ENCODE results near the gene KRT2.

Gene KRT2

DNA sequence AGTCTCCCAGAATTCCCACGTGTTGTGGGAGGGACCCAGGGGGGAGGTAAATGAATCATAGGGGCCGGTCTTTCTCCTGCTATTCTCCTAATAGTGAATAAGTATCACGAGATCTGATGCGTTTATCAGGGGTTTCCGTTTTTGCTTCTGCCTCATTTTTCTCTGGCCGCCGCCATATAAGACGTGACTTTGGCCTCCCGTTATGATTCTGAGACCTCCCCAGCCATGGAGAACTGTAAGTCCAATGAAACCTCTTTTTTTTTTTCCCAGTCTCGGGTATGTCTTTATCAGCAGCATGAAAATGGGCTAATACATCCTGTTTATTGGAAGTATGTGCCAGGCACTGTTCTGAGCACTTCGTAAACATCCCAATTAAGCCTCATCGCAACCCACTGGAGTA lies 51.5 kb downstream of the KRT2 start:
- no peak for DNase-seq (ENCODE audit: low spot score)
- FAIRE-seq, result no peak

DNA sequence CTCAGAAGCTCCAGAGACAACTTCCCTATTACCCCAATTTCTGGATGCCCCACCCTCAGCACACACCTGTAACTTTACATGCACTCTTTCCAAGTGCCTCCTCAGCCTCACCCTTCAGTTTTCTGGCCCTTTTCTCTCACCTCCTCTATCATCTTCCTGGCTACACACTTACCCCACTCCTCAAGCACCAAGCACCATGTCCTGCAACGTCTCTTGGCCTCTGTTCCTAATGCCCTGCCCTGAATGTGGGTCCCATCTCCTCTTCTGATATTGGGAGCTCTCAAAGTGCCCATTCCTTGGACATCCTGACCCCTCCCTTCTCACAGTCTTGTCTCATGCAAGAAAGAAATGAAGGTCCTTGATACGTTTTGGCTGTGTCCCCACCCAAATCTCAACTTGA lies 51.9 kb downstream of the KRT2 start:
- DNase-seq (ENCODE audit: low spot score) (no peak), FAIRE-seq (no peak)

GRCh38 chr12:52598966-52599365 lies 53.0 kb downstream of the KRT2 start:
- FAIRE-seq (no peak), DNase-seq (ENCODE audit: low spot score) (no peak)

Data from RCC 7860 (cell line).